Breast epithelium (tissue), 4 donors: Measurements from ENCODE around the gene UBE2G1. TPM values are rescaled to one million over a fixed set of nuclear protein-coding genes. Genes with fewer than 3 reads are reported as not detected.

Experiments used
- DNase-seq, 2 donors: peaks; one replicate each; pipeline ENCODE4 v3.0.0-alpha.2; 2019; ENCODE audit warnings: low spot score in 2 of 2
- H3K27ac ChIP-seq, 2 donors: fragments of 200-600 bp; sonication (generic) in 1 of 2; one replicate each; pipeline ENCODE4 v1.5.1; 2016 to 2019; ENCODE audit warnings: mild to moderate bottlenecking in 1 of 2
- H3K27me3 ChIP-seq, 2 donors: fragments of 200-600 bp; sonication (generic) in 1 of 2; one replicate each; pipeline versions ENCODE4 v1.5.1 to v1.6.0; 2017 to 2019; ENCODE audit warnings: control low read depth in 1 of 2, mild to moderate bottlenecking in 1 of 2
- H3K36me3 ChIP-seq: fragments of 200-600 bp; one replicate; pipeline ENCODE4 v1.5.1; 2019
- H3K4me1 ChIP-seq, 2 donors: fragments of 200-600 bp; sonication (generic); one replicate each; pipeline ENCODE4 v1.5.1; 2016 to 2019; ENCODE audit warnings: control low read depth in 1 of 2
- H3K4me3 ChIP-seq, 3 donors: fragments of 200-600 bp; sonication (generic); 1 replicate in 2 of 3; 2 replicates in 1 of 3; pipeline ENCODE4 v1.5.1; 2016 to 2019; ENCODE audit warnings: mild to moderate bottlenecking in 3 of 3, moderate library complexity in 2 of 3
- H3K9me3 ChIP-seq, 2 donors: fragments of 200-600 bp; sonication (generic) in 1 of 2; one replicate each; pipeline ENCODE4 v1.5.1; 2016 to 2019; ENCODE audit warnings: control low read depth in 1 of 2
- CTCF ChIP-seq, 3 donors: fragments of 450-650 bp; IDR thresholded peaks; one replicate each; pipeline ENCODE4 v1.5.1; 2016 to 2017; ENCODE audit warnings: antibody characterized with exemption in 3 of 3, mild to moderate bottlenecking in 3 of 3, moderate library complexity in 3 of 3
- POLR2A ChIP-seq: fragments of 450-650 bp; IDR thresholded peaks from one replicate; pipeline ENCODE4 v1.6.1; 2016; ENCODE audit warnings: antibody characterized with exemption, mild to moderate bottlenecking, moderate library complexity
- POLR2AphosphoS5 ChIP-seq, 3 donors: sonication (generic); formaldehyde crosslinking; IDR thresholded peaks; one replicate each; pipeline ENCODE4 v1.6.1; 2017; ENCODE audit warnings: antibody characterized with exemption in 3 of 3
- intact Hi-C: fragments of 100-400 bp; cut with DNase I; formaldehyde crosslinking; loops from one replicate; pipeline ENCODE4 v1.15.1; 2023; ENCODE audit warnings: low total_unique reads
- total RNA-seq, 3 donors: library from RNA; depleted of rRNA; stranded (reverse); fragments of >200 nt; gene quantifications; one replicate each; pipeline ENCODE4 v1.1.0, GENCODE V29; 2016

UBE2G1 gene
- total RNA-seq, 3 donors from 2014 or later = 43.3 to 56.5 (median 43.4) TPM

- Histone ChIP-seq H3K27me3 (no peaks in the 10 kb centered on the region), H3K9me3 (no peaks in the 10 kb centered on the region)
Observed at GRCh38 chr17:4246674-4247073, 119.8 kb downstream of the UBE2G1 start.

DNA sequence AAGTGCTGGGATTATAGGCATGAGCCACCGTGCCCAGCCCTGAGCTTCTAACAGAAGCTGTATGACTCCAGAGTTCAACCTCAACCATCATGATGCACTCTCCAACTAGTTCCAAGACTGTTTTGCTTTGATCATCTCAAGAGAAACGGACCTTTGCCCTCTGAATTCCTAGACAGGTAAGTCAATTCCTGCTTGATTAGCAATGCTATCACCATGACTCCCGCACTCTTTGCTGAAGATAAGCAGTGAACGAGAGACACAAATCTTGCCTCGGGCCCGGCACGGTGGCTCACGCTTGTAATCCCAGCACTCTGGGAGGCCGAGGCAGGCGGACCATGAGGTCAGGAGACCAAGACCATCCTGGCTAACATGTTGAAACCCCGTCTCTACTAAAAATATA lies 124.9 kb downstream of the UBE2G1 start:
- Histone ChIP-seq H3K4me1 (no peaks in the 10 kb centered on the region), H3K27ac (no peak overlapping the region), H3K4me3 (no peak overlapping the region), H3K36me3 (no peaks in the 10 kb centered on the region), H3K27me3 (no peaks in the 10 kb centered on the region), H3K9me3 (no peaks in the 10 kb centered on the region)
- intact Hi-C loops = no loop called here
- no peak for TF ChIP-seq POLR2A
- TF ChIP-seq CTCF (IDR thresholded peaks at IDR 0.05) = no peak
- no peak for TF ChIP-seq POLR2AphosphoS5 (IDR thresholded peaks at IDR 0.05)
- no peak for DNase-seq

More at GRCh38 chr17:4246674-4247073, 119.8 kb downstream of the UBE2G1 start:
- Histone ChIP-seq H3K4me1 (no peaks in the 10 kb centered on the region), H3K36me3 (no peaks in the 10 kb centered on the region), H3K27ac (peak overlapping the region; percentile 0 to 80), H3K4me3 (no peak overlapping the region)
- TF ChIP-seq POLR2AphosphoS5 (IDR thresholded peaks at IDR 0.05) (no peak), CTCF (IDR thresholded peaks at IDR 0.05) (no peak), POLR2A (no peak)
- intact Hi-C loops = no loop called here
- DNase-seq = no peak

- Histone ChIP-seq H3K27ac (no peak overlapping the region), H3K36me3 (no peaks in the 10 kb centered on the region), H3K27me3 (no peaks in the 10 kb centered on the region), H3K9me3 (no peaks in the 10 kb centered on the region), H3K4me1 (no peaks in the 10 kb centered on the region), H3K4me3 (no peak overlapping the region)
- TF ChIP-seq POLR2A = no peak
- no peak for DNase-seq
- intact Hi-C loops = no loop called here
Observed at GRCh38 chr17:4236456-4236855, 130.0 kb downstream of the UBE2G1 start.

GRCh38 chr17:4235372-4236279 lies 130.8 kb downstream of the UBE2G1 start:
- Histone ChIP-seq H3K4me3 (no peak overlapping the region), H3K9me3 (no peaks in the 10 kb centered on the region), H3K27me3 (no peaks in the 10 kb centered on the region), H3K36me3 (no peaks in the 10 kb centered on the region), H3K4me1 (peaks cover 6 to 8% of the 10 kb centered on the region in 2 donors), H3K27ac (no peak overlapping the region)
- DNase-seq = no peak
- intact Hi-C loops = no loop called here
- TF ChIP-seq POLR2A (no peak), CTCF (IDR thresholded peaks at IDR 0.05) (no peak), POLR2AphosphoS5 (IDR thresholded peaks at IDR 0.05) (no peak)

- TF ChIP-seq CTCF (IDR thresholded peaks at IDR 0.05) (no peak), POLR2A (no peak), POLR2AphosphoS5 (IDR thresholded peaks at IDR 0.05) (no peak)
- Histone ChIP-seq H3K36me3 (no peaks in the 10 kb centered on the region), H3K4me1 (peaks cover 8 to 9% of the 10 kb centered on the region in 2 donors), H3K27me3 (no peaks in the 10 kb centered on the region), H3K4me3 (no peak overlapping the region), H3K27ac (peak overlapping the region in 1 of 2 donors; percentile 27), H3K9me3 (no peaks in the 10 kb centered on the region)
- no peak for DNase-seq
- intact Hi-C loops = no loop called here
Observed at GRCh38 chr17:4234401-4234800, 132.1 kb downstream of the UBE2G1 start.
